ENCODE measurements around the gene COL4A2.

DNA sequence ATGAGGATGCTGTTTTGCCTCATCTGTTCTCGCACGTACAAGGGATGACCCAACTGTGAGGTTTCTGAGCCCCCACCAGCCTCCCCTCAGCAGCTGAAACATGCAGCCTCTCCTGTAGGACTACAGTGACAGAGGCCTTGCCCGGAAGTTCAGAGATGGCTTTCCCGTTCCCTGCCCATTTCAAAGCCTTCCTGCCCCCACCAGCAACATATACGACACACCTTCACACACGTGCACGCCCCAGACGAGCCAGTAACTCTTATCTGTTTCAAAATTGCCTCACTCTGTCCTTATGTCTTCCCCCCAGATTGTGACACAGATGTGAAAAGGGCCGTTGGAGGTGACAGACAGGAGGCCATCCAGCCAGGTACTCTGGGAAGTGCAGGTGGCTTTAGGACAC is 158.6 kb downstream of the COL4A2 start:
- no peak for TF ChIP-seq POLR2A (IDR thresholded peaks at IDR 0.05; ENCODE audit: low read depth)
- TF ChIP-seq, protein P1, sequence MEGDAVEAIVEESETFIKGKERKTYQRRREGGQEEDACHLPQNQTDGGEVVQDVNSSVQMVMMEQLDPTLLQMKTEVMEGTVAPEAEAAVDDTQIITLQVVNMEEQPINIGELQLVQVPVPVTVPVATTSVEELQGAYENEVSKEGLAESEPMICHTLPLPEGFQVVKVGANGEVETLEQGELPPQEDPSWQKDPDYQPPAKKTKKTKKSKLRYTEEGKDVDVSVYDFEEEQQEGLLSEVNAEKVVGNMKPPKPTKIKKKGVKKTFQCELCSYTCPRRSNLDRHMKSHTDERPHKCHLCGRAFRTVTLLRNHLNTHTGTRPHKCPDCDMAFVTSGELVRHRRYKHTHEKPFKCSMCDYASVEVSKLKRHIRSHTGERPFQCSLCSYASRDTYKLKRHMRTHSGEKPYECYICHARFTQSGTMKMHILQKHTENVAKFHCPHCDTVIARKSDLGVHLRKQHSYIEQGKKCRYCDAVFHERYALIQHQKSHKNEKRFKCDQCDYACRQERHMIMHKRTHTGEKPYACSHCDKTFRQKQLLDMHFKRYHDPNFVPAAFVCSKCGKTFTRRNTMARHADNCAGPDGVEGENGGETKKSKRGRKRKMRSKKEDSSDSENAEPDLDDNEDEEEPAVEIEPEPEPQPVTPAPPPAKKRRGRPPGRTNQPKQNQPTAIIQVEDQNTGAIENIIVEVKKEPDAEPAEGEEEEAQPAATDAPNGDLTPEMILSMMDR (IDR thresholded peaks at IDR 0.05), result no peak
- no peak for TF ChIP-seq EP300 (IDR thresholded peaks at IDR 0.05)
- no peak for TF ChIP-seq POLR2AphosphoS5 (IDR thresholded peaks at IDR 0.05)

Measured in esophagus muscularis mucosa (tissue), 4 donors.